ENCODE results near the gene CFAP251.

GRCh38 chr12:121990692-121991603 is 72.6 kb downstream of the CFAP251 start:
- TF ChIP-seq, protein P1, sequence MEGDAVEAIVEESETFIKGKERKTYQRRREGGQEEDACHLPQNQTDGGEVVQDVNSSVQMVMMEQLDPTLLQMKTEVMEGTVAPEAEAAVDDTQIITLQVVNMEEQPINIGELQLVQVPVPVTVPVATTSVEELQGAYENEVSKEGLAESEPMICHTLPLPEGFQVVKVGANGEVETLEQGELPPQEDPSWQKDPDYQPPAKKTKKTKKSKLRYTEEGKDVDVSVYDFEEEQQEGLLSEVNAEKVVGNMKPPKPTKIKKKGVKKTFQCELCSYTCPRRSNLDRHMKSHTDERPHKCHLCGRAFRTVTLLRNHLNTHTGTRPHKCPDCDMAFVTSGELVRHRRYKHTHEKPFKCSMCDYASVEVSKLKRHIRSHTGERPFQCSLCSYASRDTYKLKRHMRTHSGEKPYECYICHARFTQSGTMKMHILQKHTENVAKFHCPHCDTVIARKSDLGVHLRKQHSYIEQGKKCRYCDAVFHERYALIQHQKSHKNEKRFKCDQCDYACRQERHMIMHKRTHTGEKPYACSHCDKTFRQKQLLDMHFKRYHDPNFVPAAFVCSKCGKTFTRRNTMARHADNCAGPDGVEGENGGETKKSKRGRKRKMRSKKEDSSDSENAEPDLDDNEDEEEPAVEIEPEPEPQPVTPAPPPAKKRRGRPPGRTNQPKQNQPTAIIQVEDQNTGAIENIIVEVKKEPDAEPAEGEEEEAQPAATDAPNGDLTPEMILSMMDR (IDR thresholded peaks at IDR 0.05): no peak
- TF ChIP-seq POLR2AphosphoS5 (IDR thresholded peaks at IDR 0.05): no peak
- TF ChIP-seq POLR2A (IDR thresholded peaks at IDR 0.05): no peak

All from transverse colon (tissue), 4 donors.